ENCODE data around the gene DTNA.

GRCh38 chr18:34729740-34730355, 19.8 kb downstream of the DTNA start:
- TF ChIP-seq ZNF274 (IDR thresholded peaks at IDR 0.05; ENCODE audit: low read depth, low read length) (no peak), SUZ12 (IDR thresholded peaks at IDR 0.05; ENCODE audit: extremely low read depth, insufficient read depth, insufficient read length) (no peak), YY1 (IDR thresholded peaks at IDR 0.05; ENCODE audit: insufficient read depth, insufficient read length) (no peak)
